CD4-positive, alpha-beta T cell treated with Interleukin-6 at 100 ng/mL for 8 hours (primary cell): ENCODE results near the gene TWSG1.
"Not testable (repeated sequence)": the region's sequence is repeated elsewhere in the genome, so short reads cannot be mapped to it uniquely, and the experiment has no call there.

Source experiments
- DNase-seq: peaks from one replicate; pipeline ENCODE4 v3.0.0-alpha.2; 2020; ENCODE audit warnings: mixed read lengths, low spot score

Gene TWSG1

DNA sequence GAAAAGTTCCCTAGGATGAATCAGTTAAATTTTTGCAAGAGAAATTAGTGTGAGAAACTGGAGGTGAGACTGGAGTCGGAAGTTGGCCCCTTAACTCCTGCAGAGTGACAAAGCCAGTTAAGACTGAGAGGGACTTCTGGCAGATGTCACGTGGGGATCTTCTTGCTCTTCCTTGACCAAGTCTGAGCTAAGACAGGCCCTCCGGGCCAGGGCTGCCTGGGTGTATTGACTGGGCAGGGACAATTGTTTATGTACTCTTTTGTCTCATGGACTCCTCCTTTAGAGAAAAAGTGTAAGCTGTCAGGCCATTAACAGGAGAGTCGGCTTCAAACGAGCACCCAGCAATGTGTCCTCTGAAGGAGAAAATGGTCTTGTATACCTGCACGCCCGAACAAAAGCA, 92.2 kb downstream of the TWSG1 start:
- DNase-seq: no peak

DNA sequence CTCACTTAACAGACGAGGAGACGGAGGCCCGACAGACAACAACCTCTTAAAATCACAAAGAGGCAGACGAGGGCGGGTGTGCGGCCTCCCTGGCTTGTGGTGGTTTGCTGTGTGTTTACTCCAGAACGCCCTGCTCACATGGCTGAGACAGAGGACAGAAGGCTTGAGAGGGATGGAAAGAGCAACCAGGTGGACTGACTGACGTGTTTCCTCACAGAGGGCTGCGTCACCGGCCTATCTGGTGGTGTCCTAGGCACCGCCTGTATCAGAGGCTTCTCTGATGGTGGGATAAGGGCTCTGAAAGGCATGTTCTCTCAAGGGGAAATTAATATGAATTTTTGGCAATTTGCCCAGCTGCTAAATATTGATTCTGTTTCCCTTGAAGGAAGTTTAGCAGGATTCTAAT, 93.7 kb downstream of the TWSG1 start:
- no peak for DNase-seq

- DNase-seq: no peak
These were observed 94.5 kb downstream of the TWSG1 start for GRCh38 chr18:9428862-9429661.

DNA sequence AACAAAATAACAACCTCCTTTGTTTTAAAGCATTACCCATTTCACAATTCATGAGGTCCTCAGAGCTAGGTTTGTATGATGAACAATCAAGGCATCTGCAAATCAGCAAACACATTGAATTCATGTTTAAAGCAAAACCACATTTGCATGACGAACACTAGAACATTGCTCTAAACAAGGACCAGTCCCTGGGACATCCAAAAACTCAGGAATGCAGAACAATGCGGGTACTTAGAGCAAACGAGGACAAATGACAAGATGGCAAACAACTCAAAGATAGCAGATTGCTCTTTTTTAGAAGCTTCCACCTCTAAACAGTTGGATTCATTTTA, 95.1 kb downstream of the TWSG1 start:
- no peak for DNase-seq

DNA sequence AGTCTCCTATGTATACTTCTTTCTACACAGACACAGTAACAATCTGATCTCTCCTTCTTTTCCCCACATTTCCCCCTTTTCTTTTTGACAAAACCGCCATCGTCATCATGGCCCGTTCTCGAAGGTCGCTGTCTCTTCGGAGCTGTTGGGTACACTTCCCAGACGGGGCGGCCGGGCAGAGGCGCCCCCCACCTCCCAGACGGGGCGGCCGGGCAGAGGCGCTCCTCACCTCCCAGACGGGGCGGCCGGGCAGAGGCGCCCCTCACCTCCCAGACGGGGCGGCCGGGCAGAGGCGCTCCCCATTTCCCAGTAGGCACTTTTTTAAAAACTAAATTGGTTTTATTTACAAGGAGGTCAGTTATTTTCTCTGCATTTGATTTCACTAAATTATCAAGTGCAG, 95.7 kb downstream of the TWSG1 start:
- not testable (repeated sequence) for DNase-seq

DNA sequence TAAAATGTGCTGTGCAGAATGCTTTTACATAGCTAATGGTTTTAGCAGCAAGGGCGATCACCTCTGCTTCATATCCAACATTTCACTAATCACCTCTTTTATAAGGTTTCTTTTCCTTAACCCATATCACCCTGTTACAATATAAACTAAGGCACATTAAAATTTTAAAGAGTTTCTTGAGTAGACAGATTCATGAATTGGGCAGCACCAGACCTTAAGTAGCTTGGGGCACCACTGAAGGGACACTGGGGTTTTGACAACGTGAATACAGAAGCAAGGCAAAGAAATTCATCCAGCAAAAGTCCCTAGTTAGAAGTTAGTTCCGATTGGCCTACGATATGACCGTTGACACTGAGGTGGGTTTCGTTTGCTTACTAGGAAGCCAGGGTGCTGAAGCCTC, 96.7 kb downstream of the TWSG1 start:
- no peak for DNase-seq

- DNase-seq: not testable (repeated sequence)
These were observed 98.5 kb downstream of the TWSG1 start for GRCh38 chr18:9433122-9433521.

DNA sequence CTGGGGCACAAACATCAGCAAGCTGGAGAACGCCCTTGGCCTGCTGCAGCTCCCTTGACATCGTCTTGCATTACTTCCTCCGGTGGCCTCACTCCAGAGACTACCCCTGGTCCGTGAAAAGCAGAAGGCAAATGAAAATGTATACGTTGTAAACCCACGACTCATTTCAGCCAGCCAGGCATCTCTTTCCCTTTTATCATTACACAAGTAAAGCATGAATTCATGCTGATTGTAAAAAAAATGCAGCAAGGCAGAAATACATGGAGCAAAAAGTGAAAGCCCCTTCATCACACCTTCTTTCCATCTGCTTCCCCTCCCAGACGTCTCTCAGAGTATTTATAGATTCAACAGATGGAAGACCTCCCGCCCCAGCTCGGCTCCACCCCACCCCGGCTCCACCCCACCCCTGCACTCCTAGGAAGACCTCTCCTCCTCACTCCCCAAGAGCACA, 99.1 kb downstream of the TWSG1 start:
- DNase-seq: no peak

DNA sequence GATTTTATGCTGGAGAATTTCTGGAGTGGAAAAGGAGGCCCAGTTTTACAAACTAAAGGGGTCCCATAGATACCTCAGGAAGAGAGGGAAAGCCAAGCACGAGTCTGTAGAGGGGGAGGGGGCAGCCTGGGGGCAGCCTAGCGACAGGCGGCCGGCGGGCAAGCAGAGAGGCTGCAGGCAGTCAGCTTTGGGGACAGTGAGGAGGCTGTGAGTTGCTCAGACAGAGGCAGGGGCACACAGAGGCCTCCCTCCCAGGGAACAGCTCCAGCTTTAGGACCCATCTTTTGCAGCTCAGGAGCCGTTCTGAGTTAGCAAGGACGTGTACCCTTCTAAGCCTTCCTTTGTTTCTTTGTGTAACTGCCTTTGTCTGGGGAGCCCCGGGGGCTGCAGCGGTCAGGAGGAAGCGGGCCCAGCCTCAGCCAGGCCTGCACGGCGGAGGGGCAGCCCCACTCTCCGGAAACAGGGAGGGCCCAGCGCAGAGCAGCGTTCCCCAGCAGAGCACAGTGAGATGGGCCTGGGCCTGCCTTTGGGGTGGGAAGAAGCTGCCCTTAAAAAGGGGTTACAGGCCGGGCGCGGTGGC, 99.6 kb downstream of the TWSG1 start:
- DNase-seq: no peak

DNA sequence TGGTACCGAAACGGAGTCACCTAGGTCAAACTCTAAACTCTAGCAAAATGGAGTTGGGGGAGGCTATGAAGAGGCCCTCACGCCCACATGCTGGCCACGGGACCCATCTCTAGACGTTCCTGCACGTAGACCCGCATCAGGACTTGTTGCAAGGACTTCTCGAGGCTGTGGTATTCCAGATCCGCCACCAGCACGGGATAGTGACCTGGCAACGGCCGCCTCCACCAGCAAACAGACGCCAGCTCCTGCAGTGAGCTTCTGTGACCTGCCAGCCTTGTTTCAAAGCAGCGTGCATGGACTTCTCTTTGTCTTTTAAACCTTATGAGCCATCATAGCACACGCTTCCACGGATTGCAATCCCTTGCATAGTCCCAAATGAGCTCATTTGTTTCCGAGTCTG, 100.5 kb downstream of the TWSG1 start:
- no peak for DNase-seq

DNA sequence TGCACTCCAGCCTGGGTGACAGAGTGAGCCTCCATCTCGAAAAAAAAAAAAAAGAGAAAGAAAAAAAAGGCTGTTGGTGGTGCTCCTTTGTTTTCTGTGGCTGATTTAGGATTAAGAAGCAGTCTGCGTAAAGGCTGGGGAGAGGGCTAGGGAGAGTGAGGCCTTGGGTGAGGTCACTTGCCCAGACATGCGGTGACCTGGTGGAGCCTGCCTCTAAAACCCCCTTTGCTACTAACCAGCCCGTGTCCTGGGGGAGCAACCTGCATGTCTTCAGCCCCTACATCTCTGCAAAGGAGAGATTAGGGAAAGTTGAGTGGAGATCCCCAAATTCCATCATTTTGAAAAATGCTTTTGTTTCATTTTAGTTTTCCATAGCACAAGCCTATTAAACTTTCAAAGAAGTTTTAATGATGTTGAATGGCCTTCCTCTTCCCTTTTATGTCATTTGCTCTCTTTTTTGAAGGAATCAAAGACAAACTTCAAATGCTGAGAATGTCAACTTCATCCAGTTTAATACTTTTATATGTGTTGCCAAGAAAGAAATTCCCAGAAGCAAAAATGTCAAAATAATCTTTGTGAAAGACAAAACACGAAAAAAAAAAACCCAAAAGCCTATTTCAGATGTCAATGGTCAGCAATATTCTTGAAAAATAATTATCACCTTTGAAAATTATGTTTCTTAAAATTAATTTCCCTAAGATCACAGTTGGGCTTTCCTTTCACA, 101.8 kb downstream of the TWSG1 start:
- no peak for DNase-seq

- DNase-seq: no peak
These were observed 102.5 kb downstream of the TWSG1 start for GRCh38 chr18:9437021-9437437.

- no peak for DNase-seq
These were observed 103.1 kb downstream of the TWSG1 start for GRCh38 chr18:9437672-9438071.

- DNase-seq: no peak
These were observed 106.5 kb downstream of the TWSG1 start for GRCh38 chr18:9441061-9441460.

- no peak for DNase-seq
These were observed 110.0 kb downstream of the TWSG1 start for GRCh38 chr18:9444549-9444948.

DNA sequence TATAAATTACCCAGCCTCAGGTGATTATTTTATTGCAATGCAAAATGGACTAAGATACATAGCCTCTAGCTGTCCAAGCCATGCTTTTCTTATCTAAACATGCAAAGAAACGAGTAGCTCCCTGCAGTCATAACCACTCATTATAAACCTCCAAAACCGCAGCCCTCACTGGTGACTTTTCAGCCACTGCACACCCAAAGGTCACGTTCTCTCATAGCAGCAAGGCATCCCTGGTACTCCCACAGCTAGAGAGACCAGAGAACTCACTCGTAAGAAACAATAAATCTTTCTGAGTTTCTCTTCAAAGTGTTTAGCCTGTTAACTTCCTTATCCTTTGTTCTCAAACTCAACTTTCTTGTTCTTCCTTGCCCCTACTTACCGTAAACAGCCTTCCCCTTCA, 112.3 kb downstream of the TWSG1 start:
- no peak for DNase-seq

GRCh38 chr18:9447334-9447733, 112.8 kb downstream of the TWSG1 start:
- no peak for DNase-seq

DNA sequence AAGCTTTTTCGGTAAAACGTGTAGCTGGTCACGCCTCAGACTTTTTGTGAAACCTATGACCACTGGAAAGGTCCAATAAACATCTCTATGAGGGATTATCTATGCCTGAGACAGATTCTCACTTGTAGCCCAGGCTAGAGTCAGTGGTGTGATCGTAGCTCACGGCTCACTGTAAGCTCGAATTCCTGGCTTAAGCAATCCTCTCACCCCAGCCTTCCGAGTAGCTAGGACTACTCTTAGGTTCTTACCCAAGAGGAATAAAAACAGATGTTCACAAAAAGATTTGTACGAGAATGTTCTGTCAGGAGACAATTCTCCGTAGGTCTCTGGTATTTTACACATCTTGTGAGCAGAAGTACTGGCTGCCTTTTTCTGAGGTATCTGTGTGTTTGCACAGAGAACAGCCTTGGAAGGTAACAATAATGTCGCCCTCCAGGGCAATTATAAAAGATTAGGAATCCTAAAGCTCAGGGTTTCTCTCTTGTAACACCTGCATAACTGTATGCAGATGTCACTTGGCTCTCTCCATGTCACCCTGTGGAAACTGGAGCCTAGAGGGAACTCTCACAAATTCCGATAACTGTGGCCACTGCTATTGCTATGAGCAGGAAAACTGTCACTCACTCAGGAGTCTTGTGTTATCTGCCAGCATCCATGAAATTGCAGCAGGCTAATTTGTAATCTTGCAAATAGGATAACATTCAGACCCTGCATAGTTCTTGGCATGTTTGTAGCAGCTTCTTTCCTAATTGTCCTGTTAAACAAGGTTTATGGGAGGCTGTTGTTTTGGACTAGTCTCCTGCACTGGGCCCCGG, 115.2 kb downstream of the TWSG1 start:
- no peak for DNase-seq

DNA sequence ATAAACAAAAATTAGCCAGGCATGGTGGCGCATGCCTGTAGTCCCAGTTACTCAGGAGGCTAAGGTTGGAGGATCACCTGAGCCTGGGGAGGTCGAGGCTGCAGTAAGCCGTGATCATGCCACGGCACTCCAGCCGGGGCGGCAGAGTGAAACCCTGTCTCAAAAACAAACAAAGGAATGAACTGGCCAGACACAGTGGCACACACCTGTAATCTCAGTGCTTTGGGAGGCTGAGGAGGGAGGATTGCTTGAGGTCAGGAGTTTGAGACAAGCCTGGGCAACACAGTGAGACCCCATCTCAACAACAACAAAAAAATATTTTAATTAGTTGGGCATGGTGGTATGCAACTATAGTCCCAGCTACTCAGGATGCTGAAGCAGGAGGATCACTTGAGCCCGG, 116.3 kb downstream of the TWSG1 start:
- DNase-seq: not testable (repeated sequence)
